ENCODE results near the gene SPNS2.

SPNS2 gene

DNA sequence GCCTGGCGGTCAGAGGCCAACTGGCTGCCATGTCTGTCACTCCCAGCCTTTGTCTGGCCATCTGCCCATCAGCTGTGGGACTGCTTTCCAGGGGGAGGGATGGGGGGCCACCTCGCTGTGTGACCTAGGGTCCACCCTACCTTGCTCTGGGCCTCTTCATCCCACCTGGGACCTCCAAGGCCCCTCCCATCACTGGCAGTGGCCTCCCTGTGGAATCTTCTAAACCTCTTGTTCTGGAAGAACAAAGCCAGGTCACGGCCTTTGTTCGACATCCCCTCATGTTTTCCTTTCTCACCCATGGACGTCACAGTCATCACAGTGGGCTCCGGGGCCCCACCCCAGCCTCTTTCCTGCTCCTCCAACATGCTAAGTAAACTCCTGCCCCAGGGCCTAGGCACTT lies 24.0 kb downstream of the SPNS2 start:
- DNase-seq, result no peak

DNA sequence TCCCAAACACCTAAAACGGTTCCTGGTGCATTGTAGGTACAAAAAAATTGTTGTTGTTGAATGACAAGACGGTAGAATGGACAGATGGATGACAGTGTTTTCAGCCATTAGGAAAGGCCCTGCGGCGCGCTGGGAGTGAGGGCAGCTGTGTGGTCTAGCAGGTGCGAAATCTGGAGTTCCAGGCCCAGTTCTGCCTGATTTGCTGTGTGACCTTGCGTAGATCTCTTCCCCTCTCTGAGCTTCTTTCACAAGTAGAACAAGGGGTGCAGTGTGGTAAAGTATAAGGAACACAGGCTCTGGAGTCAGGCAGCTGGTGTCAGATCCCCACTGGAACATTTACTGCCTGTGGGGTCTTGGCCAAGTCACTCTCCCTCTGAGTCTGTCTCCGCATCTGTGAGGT lies 25.3 kb downstream of the SPNS2 start:
- no peak for DNase-seq

DNA sequence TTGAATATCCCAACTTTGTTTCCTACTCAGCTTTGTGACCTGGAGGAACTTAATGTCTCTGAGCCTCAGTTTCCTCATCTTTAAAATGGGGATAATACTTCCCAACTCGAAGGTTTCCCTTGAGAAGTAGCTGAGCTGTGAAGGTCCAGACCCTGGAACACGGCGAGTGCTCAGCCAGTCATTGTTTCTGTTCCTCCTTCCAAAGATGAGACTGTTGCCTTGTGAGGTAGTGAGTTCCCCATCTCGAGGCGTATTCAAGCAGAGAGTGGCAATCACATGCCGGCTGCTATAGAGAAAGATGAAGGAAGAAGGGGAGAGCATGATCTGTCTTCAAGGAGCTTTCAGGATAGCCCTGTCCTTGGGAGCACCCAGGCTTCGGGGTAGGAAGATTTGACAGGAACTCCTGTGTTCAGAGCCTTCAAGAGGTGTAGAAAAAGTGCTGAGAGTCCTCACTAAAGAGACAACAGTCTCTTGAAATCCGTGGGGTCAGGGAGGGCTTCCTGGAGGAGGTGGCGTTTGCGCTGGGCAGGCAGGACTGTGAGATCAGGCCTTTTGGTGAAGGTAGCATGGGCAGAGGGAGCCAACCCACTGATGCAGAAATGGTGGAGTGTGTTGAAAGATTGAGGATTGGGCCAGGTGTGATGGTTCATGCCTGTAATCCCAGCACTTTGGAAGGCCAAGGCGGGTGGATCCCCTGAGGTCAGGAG lies 27.2 kb downstream of the SPNS2 start:
- no peak for DNase-seq

DNA sequence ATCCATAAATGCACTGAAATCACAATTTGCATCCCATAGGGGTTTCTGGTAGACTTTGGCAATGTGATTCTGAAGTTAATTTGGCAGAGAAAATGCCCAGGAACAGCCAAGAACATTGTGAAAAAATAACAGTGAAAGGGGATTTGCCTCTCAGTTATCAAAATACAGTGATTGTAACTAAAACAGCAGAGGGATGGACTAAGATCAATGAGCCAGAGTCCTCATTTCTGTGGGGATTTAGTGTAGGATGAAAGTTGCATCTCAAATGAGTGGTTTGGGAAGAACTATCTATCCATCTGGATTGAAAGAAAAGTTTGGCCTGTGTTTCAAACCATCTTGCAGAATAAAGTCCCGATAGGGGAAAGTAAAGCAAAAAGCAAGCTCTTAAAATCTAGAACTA lies 28.5 kb downstream of the SPNS2 start:
- no peak for DNase-seq

DNA sequence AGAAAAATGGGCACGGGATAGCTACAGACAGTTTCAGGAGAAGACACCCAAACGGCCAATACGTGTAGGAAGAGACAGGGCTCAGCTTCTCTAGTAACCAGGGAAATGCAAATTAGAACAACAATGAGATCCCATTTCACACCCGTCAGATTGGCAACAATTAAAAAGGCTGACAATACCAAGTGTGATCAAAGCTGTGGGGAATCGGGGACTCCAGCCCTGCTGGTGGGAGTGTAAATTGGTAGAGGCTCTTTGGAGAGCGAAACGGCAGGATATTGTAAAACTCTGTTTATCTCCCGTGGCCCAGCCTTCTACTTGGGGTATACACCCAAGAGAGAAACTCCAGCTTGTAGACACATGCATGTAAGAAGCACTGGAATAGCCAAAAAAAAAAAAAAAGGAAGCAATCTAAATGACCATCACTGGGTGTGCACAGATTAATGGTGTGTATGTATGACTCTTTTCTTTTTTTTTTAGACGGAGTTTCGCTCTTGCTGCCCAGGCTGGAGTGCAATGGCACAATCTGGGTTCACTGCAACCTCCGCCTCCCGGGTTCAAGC lies 29.0 kb downstream of the SPNS2 start:
- DNase-seq, result no peak

DNA sequence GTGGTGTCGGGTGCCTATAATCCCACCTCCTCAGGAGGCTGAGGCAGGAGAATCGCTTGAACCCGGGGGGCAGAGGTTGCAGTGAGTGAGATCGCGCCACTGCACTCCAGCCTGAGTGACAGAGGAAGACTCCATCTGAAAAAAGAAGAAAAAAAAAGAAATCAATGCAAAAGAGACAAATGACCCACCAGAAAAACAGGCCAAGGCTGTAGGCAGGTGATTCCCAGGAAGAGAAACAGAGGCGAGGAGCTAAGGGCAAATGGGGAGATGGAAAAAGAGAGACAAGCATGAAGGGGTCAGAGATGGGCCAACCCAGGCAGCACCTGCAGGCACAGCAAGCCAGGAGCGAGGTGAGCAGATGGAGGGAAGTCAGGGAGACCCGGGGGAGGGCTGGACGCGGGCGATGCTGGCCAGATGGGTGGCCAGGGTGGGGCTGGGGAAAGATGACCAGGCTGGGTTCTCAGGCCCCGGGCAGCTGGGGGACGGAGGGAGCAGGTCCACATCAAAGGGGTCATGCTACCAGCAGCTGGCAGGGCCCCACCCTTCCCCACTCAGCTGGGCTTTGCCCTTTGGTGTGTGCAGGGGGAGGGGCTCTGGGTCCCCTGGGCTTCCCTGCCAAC lies 31.0 kb downstream of the SPNS2 start:
- no peak for DNase-seq

DNA sequence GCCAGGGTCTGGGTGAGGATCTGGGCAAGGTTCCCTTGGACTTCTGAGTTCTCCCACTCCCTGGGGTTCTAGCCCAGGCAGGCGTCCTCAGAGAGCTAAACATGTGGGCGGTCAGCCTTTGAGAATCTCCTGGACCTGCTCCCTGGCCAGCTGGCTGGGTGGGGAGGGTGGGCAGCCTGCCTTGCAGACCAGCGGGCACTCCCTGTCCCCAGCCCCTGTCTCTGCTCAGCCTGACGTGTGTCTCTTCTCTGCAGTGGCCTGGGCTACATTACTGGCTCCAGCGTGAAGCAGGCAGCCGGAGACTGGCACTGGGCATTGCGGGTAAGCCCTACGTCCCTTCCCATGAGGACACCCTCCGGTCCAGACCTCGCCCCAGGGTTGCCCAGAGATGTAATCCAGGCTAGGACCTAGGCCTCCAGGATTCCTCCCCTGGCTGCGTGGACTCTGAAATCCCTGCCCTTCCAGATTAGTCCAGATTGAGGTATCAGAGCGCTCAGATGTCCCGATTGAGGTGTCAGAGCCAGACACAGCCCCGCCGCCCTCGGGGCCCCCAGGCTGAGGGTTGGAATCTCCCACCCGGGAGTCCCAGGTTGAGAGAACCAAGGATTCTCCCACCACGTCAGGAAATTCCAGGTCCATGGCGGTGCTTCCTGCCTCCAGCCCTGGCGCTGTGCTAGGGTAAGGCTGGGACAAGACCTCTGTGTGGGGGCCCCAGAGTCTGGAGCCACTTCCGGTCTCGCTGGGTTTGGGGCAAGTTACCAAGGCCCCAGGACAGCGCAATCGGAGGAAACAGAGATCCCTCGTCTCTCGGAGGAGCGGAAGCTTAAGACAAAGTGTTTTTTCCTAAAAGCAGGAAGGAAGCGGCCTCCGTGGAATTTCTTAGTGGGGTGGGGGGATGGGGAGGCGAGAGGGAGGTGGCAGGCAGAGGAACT lies 32.4 kb downstream of the SPNS2 start:
- peak; percentile 20 for DNase-seq

DNA sequence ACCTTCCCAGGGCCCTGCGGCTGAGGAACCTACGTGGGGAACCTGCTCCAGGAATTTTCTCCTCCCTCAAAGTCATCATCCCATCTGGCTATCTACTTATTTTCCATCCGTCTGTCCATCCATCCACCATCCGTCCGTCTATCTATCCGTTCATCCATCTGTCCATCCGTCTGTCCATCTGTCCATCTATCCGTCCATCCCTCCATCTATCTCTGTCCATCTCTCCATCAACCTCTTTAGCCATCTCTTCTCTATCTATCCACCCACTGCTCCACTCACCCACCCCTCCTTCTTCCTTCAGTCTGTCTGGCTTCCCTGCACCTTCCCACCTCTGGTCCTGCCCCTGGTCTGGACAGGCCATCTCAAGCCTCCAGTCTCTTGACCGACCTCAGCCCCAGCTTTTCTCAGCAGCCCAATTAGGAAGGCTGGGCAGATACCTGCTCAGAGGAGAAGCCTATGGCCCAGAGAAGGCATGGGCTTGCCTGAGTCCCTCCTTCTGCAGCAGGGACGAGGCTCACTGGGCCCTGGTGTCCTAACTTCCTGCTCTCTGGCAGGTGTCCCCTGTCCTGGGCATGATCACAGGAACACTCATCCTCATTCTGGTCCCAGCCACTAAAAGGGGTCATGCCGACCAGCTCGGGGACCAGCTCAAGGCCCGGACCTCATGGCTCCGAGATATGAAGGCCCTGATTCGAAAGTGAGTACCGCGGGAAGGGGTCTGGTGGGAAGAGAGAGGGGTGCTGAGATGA lies 33.5 kb downstream of the SPNS2 start:
- DNase-seq, result no peak

DNA sequence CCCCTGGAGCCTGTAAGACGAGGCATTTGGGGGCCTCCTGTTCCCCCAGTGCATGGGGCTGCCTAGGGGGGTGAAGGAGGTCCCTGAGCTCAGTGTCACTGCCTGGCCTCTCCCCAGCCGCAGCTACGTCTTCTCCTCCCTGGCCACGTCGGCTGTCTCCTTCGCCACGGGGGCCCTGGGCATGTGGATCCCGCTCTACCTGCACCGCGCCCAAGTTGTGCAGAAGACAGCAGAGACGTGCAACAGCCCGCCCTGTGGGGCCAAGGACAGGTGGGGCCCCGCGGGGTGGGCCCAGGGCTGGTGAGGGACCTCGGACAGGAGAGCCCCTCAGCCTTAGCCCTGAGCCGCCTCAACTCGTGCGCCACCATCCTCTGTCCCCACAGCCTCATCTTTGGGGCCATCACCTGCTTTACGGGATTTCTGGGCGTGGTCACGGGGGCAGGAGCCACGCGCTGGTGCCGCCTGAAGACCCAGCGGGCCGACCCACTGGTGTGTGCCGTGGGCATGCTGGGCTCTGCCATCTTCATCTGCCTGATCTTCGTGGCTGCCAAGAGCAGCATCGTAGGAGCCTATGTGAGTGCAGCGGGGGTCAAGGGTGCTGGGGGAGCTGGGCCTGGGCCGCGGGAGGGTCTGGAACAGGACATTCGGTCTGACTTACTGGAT lies 34.3 kb downstream of the SPNS2 start:
- no peak for DNase-seq

DNA sequence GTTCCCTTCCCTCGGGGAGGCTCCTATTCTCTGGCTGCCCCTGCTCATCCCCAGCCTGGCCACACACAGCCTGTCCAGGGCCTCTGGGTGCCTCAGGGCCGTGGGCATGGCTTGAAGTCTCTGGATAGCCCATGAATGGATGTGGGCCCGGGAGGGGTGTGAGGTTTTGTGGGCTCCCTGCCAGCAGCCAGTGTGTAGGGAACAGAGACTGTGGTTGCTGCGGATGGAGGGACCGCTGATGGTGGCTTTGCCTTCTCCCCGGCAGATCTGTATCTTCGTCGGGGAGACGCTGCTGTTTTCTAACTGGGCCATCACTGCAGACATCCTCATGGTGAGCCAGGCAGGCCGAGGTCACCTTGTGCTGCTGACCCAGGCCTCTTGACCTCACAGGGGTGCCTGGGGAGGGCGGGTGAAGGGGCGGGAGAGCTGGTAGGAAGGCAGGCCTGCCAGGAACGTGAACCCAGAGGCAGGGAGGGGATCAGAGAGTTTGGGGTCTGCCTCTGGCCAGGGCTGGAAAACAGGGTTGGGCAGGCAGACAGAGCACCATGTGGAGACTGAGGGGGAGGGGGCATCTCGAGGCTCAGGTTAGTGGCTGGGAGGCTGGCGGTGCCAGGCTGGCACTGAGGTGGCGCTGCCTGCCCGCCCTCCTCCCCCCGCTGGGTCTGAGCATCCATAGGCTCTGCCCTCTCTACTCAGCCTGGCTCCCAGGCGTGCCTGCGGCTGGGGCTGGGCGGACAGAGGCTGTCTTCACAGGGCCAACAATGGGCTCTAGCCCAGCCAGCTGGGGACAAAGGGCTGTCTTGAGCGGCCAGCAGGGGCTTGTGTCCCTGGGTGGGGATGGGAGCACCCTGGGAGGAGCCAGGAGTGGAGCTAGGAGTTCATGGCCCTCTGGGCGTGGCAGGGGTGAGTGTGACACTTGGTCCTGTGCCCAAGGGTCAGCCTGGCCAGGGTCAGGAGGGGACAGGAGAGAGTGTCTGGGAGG lies 35.1 kb downstream of the SPNS2 start:
- DNase-seq, result no peak

DNA sequence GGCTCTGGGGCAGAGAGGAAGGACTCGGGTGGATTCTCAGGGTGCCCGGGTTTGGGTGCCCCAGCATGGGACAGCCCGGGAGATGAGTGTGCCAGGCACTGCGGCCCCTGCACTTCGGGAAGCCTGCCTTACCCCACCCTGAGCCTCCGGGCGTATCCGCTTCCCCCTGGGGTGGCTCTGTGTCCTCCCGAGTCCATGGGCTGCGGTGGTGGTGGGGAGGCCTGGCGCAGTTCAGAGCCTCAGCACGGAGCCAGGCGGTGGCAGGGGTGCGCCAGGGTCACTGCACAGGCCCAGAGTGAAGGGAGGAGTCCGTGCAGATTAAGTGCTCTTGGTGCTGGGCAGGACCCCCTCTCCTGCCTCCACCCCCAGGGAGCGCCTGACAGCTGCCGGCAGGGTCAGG lies 35.8 kb downstream of the SPNS2 start:
- DNase-seq, result no peak

DNA sequence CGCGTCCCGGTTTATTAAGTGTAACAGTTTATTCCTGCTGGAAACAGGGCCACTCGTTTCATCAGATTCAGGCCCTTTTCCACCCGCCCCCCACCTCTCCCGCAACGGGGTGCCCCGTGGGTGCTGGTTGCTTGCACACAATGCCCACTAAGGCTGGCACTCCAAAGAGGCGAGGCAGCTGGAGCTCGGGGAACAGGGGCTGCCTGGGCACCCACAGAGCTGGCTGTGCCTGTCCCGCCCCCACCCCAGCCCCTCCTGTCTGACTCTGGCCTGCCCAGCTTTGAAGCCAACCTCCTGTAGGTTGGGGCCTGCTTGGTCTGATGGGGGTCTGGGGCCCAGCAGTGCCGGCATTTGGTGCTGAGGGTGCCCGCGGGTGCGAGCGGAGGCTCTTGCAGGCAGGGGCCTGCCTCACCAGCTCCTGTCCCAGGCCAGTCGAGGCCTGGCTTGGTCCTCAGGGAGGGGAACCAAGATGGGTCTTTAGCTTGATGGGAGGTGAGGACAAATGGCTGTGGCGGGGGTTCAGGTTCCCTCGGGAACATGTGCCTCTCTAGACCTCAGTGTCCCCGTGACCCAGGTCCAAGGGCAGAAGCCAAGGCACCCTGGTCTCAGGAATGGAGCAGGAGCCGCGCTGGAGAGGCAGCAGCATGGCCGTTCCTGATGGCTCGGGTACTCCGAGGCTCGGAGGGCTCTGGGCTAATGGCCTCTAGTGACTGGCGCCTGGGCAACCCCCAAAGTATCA lies 36.4 kb downstream of the SPNS2 start:
- DNase-seq, result no peak

DNA sequence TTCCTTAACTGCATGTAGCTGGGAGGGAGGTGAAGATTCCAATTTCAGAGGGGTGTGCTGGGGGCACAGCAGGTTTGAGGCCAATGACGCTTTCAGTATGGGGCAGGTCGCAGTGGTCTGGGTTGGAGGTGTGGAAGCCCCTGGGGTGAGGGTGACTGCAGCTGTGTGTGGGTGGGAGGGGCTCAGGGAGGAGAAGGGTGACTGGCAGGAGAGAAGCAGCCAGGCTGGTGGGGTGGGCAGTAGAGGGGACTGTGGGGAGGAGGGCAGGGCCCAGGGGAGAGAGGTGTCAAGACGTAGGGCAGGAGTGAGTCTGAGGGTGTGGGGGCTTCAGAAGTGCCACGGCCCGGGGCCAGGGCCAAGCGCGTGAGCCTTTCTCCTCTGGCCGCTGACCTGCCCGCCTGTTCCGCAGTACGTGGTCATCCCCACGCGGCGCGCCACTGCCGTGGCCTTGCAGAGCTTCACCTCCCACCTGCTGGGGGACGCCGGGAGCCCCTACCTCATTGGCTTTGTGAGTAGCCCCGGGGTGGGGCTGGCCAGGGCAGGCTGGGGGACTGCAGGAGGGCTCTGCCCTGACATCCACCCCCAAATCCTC lies 37.1 kb downstream of the SPNS2 start:
- no peak for DNase-seq

DNA sequence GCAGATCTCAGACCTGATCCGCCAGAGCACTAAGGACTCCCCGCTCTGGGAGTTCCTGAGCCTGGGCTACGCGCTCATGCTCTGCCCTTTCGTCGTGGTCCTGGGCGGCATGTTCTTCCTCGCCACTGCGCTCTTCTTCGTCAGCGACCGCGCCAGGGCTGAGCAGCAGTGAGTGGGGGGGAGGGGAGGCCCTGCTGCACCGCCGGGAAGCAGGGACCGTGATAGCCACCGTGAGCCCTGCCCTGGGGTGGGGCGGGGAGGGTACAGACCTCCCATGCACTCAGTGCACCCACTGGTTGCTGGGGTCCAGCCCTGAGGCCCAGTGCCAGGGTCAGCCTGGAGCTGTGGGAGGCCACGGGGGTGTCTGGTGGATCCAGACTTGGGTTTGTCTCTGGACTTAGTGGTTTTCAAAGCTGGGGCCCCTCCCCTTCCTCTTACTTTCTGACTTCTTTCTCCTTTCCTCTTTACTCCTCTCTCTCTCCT lies 37.6 kb downstream of the SPNS2 start:
- peak; percentile 16 for DNase-seq

DNA sequence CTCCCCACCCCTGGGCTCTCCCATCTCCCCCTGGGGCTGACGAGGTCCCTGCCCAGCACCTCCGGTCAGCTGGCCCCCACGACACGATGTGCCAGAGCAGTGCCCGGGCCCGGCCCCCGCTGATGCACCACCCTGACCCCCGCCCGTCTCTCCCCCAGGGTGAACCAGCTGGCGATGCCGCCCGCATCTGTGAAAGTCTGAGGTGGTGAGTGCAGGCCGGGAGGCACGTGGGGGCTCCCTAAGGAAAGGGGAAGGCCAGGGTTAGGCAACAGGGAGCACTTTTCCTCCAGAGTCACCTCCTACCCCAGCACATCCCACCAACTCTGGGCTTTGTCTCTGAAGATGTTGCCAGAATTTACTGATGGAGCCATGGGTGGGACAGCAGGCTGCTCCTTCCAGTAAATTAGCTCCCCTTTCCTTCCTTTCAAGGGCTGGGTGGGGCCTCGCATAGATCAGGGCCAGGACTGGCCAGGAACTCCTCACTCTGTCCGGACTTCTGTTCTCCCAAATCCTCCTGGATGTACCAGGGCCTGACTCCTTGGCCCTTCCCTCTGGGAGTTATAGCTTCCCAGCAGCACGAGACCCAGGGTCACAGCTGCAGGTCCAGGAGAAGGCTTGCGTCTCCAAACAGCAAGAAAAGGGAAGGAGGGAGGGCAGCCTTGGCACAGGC lies 38.2 kb downstream of the SPNS2 start:
- peak; percentile 10 for DNase-seq

DNA sequence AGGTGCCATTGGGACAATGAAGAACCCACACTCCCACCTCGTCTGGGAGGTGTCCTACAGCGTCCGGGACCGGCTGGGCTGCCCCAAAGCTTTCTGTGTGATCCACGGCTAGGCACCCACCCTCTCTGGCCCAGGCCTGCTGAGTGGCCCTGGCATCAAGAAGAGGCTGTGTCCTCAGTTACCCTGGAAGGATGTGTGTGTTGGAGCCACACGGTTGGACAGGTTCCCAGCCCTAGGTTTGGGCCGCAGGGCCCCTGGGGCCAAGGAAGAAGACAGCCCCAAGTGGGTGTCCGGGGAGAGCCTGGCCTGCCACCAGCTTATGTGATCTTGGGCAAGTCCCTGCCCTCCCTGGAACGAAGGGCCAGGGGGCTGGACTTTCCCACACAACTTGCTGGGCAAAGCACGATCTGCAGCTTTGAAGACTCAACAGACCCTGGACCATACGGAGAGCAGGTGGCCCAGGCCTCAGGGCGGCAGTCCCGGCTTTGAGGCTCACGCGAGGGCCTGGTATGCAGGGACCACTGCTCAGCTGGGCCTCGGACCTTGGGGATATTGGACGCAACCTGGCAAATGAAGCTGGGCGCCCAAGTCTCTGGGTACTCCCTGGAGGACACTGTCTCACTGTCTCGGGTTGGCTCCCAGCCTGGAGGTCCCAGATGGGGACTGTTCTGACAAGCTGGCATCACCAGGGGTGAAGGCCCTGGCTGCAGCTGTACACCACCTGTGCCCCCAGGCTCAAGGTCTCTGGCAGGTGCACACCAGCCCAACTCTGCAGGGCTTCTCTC lies 39.0 kb downstream of the SPNS2 start:
- no peak for DNase-seq

DNA sequence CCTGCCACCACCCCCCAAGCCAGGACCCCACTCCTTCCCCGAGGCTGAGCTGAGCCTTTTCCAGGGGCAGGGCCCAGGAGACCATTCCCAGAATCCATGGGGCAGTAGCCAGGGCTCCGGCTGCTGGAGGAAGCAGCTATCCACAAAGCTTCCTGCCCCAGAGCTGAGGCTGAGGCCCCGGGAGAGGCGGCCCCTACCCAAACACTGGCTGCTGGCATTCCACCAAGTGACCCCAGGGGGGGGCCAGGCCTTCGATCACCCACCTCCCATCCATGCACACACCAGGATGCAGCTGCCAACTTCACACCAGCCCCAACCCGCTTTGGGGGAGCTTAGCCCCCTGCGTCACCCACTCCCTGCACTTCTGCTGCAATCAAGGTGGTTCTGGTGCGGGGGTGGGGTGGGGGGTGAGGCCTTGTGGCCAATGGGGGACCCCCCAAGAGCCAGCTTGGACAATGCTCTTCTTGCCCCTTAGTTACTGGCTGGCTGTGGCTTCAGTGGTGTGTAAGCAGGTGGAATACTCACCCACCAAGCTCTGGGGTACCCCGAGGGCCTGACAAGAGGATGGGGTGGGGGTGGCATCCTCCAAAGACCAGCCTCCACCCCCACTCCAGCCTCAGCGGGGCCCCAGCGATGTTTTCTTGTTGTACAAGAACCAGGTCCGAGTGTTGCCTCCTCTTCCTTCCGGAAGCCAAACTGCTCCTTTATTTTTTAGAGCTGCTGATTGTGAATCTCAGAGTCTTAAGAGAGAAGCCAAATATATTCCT lies 39.7 kb downstream of the SPNS2 start:
- no peak for DNase-seq
